ENCODE measurements around the gene CCDC88B.

CCDC88B gene

DNA sequence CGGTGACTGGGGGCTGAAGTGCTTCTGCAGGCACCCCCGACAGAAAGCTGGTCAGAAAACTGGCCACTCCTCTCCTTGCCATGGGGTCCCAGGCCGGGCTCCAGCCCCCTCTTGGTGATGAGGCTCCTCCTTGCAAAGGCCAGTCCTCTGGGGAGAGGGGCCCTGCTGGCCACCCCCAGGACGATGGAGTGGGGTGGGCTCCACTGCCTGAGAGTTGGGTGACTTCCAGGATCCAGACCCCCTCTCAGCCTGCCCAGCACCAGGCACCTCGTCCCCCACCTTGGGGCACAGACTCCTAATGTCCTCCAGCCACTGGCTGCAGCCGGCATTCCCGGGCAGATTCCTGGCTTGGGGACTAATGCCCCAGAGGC, 18.5 kb downstream of the CCDC88B start:
- TF ChIP-seq CTCF (IDR thresholded peaks at IDR 0.05; ENCODE audit: extremely low read depth, missing control alignments), result no peak
- no peak for DNase-seq (ENCODE audit: low spot score)

GRCh38 chr11:64358907-64359711, 19.1 kb downstream of the CCDC88B start, which contains the start of gene RPS6KA4:
RPS6KA4 (plus strand) TSS chr11:64359162; CDS start chr11:64359236, 74 bp downstream.
- TF ChIP-seq CTCF (IDR thresholded peaks at IDR 0.05; ENCODE audit: extremely low read depth, missing control alignments), result no peak
- peak; percentile 98 for DNase-seq (ENCODE audit: low spot score)

GRCh38 chr11:64359712-64360445, 19.9 kb downstream of the CCDC88B start:
- DNase-seq (ENCODE audit: low spot score), result peak; percentile 77
- TF ChIP-seq CTCF (IDR thresholded peaks at IDR 0.05; ENCODE audit: extremely low read depth, missing control alignments), result no peak

DNA sequence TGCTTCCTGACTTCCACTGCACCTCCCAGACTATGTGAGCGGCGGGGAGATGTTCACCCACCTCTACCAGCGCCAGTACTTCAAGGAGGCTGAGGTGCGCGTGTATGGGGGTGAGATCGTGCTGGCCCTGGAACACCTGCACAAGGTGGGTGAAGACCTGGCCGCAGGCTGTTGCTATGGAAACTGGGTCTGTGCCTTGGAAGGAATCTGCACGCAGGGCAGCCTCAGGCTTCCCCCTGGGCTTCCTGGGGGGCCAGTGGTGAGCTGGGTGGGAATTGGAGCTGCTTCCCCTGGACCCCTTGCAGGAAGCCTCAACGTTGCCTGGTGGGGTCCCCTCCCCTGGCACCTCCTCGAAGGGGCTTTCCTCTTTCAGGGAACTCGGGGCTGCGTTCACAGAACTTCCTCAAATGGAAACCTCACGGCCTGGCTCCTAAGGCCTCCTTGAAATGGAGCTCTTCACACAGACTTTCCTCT, 20.5 kb downstream of the CCDC88B start:
- peak; percentile 53 for DNase-seq (ENCODE audit: low spot score)
- TF ChIP-seq CTCF (IDR thresholded peaks at IDR 0.05; ENCODE audit: extremely low read depth, missing control alignments), result no peak

- TF ChIP-seq CTCF (IDR thresholded peaks at IDR 0.05; ENCODE audit: extremely low read depth, missing control alignments), result no peak
- no peak for DNase-seq (ENCODE audit: low spot score)
These were observed 21.7 kb downstream of the CCDC88B start for GRCh38 chr11:64361659-64362058.

- no peak for TF ChIP-seq CTCF (IDR thresholded peaks at IDR 0.05; ENCODE audit: extremely low read depth, missing control alignments)
- no peak for DNase-seq (ENCODE audit: low spot score)
These were observed 22.3 kb downstream of the CCDC88B start for GRCh38 chr11:64362339-64362738.

DNA sequence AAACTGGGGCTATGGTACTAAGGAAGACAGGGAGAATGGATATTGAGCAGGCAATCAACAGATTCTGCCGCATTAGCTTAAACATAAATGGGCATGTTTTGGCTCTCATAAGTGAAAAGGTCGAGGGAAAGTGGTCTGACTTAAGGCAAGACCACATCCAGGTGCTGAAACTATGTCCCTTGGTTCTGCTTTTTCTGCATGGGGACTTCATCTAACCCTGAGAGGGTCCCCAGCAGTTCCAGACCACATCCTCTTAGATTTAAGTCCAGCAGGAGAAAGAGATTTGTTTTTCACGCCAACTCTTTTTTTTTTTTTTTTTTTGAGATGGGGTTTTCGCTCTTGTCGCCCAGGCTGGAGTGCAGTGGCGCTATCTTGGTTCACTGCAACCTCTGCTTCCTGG, 24.4 kb downstream of the CCDC88B start:
- DNase-seq (ENCODE audit: low spot score), result peak; percentile 44
- no peak for TF ChIP-seq CTCF (IDR thresholded peaks at IDR 0.05; ENCODE audit: extremely low read depth, missing control alignments)

All from GM20000 (cell line).